GM12865 (cell line): Measurements from ENCODE around the gene HTR3B.

Experiments used
- DNase-seq: peaks from one replicate; pipeline ENCODE4 v3.0.0; 2010; ENCODE audit warnings: low read depth
- H3K4me3 ChIP-seq: 2 replicates; pipeline ENCODE4 v1.5.1; 2011; ENCODE audit warnings: mild to moderate bottlenecking, low read depth, low read length, control low read depth
- TF ChIP-seq, protein P1 (sequence below): IDR thresholded peaks from 2 replicates; pipeline ENCODE4 v1.5.1; 2011; ENCODE audit warnings: low read length, control low read depth, low read depth, inconsistent platforms; ENCODE audit not compliant: insufficient read depth; ENCODE audit errors: missing control alignments

HTR3B gene, protein sequence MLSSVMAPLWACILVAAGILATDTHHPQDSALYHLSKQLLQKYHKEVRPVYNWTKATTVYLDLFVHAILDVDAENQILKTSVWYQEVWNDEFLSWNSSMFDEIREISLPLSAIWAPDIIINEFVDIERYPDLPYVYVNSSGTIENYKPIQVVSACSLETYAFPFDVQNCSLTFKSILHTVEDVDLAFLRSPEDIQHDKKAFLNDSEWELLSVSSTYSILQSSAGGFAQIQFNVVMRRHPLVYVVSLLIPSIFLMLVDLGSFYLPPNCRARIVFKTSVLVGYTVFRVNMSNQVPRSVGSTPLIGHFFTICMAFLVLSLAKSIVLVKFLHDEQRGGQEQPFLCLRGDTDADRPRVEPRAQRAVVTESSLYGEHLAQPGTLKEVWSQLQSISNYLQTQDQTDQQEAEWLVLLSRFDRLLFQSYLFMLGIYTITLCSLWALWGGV

DNA sequence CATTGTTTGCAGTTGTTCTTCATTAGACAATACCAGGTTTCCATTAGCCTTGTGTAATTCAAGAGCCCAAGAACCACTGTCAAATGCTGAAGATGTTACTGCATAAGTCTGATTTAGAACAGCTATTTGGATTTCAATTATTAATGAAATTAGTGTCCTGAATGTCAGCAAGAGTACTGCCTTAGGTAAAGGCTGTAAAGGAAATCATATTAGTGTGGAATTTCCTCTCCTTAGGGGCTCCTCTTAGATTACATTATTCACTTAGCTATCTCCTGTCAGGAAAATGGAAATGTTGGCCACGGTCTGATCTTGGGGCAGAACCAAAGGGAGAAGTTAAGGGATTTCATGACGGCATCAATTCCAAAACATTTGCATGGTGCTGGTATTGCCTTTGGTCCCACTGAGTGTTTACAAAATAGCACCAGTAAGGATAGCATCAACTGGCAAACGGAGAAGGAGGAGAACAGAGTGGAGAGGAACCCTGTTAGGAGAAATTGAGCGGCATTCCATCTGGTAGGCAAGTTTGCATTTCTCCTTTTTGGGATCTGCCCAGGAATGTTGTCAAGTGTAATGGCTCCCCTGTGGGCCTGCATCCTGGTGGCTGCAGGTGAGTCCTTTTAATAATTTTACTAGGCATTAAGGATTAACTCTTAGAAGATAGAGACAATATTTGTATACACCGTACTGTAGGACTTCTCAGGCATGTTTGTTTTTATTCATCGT is at the start of gene HTR3B:
Gene HTR3B (plus strand): TSS at position 418 of the 723 bp plus-strand sequence. CDS start 138 bp downstream, at position 556.
- no peak for DNase-seq
- H3K4me3 ChIP-seq = no peak within 1 kb of the TSS
- TF ChIP-seq, protein P1, sequence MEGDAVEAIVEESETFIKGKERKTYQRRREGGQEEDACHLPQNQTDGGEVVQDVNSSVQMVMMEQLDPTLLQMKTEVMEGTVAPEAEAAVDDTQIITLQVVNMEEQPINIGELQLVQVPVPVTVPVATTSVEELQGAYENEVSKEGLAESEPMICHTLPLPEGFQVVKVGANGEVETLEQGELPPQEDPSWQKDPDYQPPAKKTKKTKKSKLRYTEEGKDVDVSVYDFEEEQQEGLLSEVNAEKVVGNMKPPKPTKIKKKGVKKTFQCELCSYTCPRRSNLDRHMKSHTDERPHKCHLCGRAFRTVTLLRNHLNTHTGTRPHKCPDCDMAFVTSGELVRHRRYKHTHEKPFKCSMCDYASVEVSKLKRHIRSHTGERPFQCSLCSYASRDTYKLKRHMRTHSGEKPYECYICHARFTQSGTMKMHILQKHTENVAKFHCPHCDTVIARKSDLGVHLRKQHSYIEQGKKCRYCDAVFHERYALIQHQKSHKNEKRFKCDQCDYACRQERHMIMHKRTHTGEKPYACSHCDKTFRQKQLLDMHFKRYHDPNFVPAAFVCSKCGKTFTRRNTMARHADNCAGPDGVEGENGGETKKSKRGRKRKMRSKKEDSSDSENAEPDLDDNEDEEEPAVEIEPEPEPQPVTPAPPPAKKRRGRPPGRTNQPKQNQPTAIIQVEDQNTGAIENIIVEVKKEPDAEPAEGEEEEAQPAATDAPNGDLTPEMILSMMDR = no peak

DNA sequence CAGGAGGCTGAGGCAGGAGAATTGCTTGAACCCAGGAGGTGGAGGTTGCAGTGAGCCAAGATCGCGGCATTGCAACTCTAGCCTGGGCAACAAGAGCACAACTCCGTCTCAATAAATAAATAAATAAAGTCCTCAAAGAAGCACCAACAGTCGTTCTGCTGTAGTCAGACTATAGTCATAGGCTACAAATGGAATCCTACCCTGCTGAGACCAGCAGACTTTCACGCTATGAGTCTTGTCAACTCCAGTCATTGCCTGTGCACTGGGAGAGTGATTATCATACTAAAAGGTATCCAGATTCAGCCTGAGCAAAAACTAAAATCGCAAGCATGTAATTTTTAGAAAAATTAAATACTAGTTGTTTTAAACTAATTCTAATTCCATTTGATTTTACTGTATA is 48.8 kb upstream of the HTR3B start:
- H3K4me3 ChIP-seq = no peak overlapping the region
- TF ChIP-seq, protein P1 = no peak
- DNase-seq = no peak

DNA sequence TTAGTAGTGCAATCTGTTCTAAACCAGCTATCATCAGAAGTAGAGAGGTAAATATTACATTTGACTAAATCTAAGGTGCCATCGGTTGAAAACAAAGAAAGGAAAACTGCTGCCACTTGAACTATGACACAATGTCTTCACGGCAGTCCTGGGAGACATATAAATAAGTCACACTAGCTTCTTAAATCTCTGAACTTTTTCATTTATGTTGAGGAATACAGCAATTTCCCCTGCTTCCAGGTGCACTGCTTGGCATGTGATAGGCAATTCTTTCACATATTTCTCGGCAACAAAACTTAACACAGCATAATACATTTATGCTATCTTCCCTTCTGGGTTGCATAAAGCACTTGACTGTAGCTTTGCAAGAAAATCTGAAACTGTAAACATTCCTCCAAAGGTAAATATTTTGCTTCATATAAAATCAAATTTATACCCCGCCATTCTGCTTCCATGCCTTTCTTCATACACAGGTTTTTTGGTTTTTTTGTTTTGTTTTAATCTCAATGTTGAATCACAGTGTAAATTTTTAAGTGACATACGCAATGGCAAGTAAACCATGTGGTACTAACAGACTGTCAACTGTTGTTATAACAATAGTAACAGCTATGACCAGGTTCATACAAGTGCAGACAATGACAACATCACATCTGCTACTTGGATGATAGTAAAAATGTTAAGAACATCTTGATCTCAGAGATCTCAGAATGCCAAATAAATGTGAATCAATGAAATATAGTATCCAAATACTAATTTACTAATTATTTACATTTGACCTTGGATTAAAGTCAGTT is 47.4 kb upstream of the HTR3B start:
- DNase-seq = no peak
- H3K4me3 ChIP-seq = no peak overlapping the region
- TF ChIP-seq, protein P1 = no peak

DNA sequence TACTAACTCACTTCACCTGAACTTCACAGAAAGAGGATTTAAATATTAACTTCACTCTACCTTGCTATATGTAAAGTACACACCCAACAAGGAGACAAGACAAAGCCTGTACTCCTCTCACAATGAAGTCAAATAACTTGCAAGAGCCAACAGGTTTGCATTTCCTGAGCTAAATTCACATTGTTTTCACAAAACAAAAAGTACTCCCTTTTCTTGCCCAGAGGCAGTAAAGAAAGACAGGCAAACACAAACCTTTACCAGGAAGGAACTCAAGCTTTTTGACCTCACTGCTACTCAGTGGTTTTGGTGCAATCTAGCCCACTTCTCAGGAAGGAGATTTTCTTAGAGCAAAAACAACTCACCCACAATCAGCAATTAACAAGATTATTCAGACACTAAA is 44.9 kb upstream of the HTR3B start:
- DNase-seq = peak; percentile 38
- TF ChIP-seq, protein P1 = no peak
- H3K4me3 ChIP-seq = no peak overlapping the region

DNA sequence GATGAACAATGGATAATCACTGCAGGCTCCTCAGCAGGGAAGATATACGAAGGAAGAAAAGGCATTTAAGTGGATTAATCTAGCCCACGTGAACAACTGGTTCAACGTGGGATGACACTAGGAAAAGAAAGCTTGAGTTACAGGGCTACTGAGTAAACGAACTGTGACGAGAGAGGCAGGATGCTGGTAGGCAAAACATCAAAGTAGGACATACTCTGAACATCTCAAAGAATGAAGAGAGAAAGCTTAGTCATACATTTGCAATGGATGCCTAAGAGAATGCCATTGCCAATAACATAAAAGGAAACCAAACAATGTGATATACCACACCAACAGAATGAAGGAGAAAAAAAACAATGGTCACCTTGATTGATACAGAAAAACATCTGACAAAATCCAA is 42.2 kb upstream of the HTR3B start:
- TF ChIP-seq, protein P1 = no peak
- no peak overlapping the region for H3K4me3 ChIP-seq
- DNase-seq = no peak

DNA sequence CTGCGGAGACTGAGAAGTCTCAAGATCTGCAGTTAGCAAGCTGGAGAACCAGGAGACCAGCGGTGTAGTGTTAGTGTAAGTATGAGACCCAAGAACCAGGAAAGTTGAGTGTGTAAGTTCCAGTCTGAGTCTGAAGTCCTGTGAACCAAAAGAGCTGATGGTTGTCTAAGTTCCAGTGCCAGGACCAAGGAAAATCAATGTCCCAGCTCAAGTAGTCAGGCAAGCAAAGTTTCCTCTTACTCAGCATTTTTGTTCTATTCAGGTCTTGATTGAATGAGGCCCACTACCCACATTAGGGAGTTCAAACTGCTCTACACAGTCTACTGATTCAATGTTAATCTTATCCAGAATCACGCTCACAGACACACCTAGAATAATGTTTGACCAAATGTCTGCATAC is 40.2 kb upstream of the HTR3B start:
- TF ChIP-seq, protein P1 = no peak
- DNase-seq = no peak
- H3K4me3 ChIP-seq = no peak overlapping the region
